ENCODE results near the gene KCNJ12. TPM values are rescaled to one million over a fixed set of nuclear protein-coding genes. Genes with fewer than 3 reads are reported as not detected.

KCNJ12 gene
- total and polyA plus RNA-seq, 4 donors, result 0.67 to 6.6 (median 2.5) TPM

DNA sequence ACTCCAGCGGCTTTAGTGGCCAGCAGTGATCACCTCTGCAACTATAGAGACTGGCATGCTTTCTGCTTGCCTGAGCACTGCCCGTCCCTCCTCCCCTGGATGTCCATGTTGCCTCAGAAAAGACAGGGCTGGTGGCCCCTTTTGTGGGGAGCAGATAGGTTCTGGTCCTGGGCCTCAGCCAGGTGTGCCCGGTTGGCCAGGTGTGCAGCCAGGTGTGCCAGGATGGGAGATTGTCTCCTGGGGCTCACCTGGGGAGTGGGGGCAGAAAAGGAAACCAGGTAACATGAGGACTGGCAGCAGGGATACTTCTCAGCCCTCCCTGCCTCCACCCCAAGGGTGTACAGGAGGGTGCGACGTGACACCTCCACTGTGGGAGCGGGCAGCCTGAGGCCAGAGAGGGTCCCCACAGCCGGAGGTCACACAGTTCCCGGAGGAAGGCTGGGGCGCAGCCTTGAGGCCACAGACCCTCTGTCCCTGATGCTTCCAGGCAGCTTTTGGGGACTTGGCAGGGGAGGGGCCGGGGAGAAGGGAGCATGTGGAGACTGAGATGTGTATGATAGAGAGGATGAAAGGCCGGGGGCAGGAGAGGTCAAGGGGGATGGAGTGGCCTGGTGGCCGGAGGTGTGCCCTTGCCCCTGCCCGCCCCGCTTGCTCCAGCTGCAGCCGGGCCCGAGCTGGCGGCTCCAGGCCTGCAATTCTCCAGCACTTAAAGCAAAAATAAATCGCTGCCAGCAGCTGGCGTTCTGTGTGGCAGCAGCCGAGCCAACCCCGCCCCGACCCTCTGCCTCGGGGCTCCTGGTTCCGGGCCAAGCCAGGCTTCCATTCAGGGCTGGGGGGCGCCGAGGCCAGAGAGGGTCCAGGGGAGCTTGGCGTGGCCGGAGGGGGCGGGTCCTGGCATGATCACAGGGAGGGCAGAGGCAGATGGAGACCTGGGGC lies 6.7 kb downstream of the KCNJ12 start:
- DNase-seq (no peak), ATAC-seq (ENCODE audit: insufficient read depth, low FRiP score) (no peak)
- Histone ChIP-seq H3K36me3 (ENCODE audit: control insufficient read depth in 4 of 4, insufficient read depth in 4 of 4, low read length in 4 of 4) (no peaks in the 10 kb centered on the region), H3K27ac (ENCODE audit: low read depth in 1 of 2, low read length in 1 of 2) (no peak overlapping the region), H3K27me3 (ENCODE audit: control insufficient read depth in 3 of 3, insufficient read depth in 3 of 3, low read length in 2 of 3) (peaks cover 0 to 9% (median 0%) of the 10 kb centered on the region in 3 donors), H3K9ac (ENCODE audit: insufficient read depth in 1 of 2, low read length in 2 of 2) (no peak overlapping the region), H3K4me1 (ENCODE audit: control insufficient read depth in 5 of 5, insufficient read depth in 5 of 5, low read length in 5 of 5) (peaks cover 0 to 14% (median 7%) of the 10 kb centered on the region in 5 donors), H3K4me3 (no peak overlapping the region), H3K9me3 (ENCODE audit: control insufficient read depth in 4 of 4, insufficient read depth in 3 of 4, low read length in 3 of 4) (no peaks in the 10 kb centered on the region)
- TF ChIP-seq, protein P1, sequence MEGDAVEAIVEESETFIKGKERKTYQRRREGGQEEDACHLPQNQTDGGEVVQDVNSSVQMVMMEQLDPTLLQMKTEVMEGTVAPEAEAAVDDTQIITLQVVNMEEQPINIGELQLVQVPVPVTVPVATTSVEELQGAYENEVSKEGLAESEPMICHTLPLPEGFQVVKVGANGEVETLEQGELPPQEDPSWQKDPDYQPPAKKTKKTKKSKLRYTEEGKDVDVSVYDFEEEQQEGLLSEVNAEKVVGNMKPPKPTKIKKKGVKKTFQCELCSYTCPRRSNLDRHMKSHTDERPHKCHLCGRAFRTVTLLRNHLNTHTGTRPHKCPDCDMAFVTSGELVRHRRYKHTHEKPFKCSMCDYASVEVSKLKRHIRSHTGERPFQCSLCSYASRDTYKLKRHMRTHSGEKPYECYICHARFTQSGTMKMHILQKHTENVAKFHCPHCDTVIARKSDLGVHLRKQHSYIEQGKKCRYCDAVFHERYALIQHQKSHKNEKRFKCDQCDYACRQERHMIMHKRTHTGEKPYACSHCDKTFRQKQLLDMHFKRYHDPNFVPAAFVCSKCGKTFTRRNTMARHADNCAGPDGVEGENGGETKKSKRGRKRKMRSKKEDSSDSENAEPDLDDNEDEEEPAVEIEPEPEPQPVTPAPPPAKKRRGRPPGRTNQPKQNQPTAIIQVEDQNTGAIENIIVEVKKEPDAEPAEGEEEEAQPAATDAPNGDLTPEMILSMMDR (IDR thresholded peaks at IDR 0.05; ENCODE audit: control extremely low read depth, extremely low read depth), result no peak
- 70 to 84% methylated on average over 22 to 29 of the region's 29 CpGs for WGBS, 2 donors

GRCh38 chr17:21385281-21385845 lies 9.2 kb downstream of the KCNJ12 start:
- Histone ChIP-seq H3K36me3 (ENCODE audit: control insufficient read depth in 4 of 4, insufficient read depth in 4 of 4, low read length in 4 of 4) (no peaks in the 10 kb centered on the region), H3K9me3 (ENCODE audit: control insufficient read depth in 4 of 4, insufficient read depth in 3 of 4, low read length in 3 of 4) (no peaks in the 10 kb centered on the region), H3K9ac (ENCODE audit: insufficient read depth in 1 of 2, low read length in 2 of 2) (no peak overlapping the region), H3K27ac (ENCODE audit: low read depth in 1 of 2, low read length in 1 of 2) (no peak overlapping the region), H3K4me1 (ENCODE audit: control insufficient read depth in 5 of 5, insufficient read depth in 5 of 5, low read length in 5 of 5) (peaks cover 0 to 5% (median 0%) of the 10 kb centered on the region in 5 donors), H3K4me3 (no peak overlapping the region), H3K27me3 (ENCODE audit: control insufficient read depth in 3 of 3, insufficient read depth in 3 of 3, low read length in 2 of 3) (peaks cover 0 to 4% (median 0%) of the 10 kb centered on the region in 3 donors)
- 73 to 84% methylated on average over 10 of the region's 10 CpGs for WGBS, 2 donors
- TF ChIP-seq, protein P1 (IDR thresholded peaks at IDR 0.05; ENCODE audit: control extremely low read depth, extremely low read depth), result no peak
- DNase-seq (no peak), ATAC-seq (ENCODE audit: insufficient read depth, low FRiP score) (no peak)

GRCh38 chr17:21387616-21388015 lies 11.5 kb downstream of the KCNJ12 start:
- Histone ChIP-seq H3K9me3 (ENCODE audit: control insufficient read depth in 4 of 4, insufficient read depth in 3 of 4, low read length in 3 of 4) (no peaks in the 10 kb centered on the region), H3K36me3 (ENCODE audit: control insufficient read depth in 4 of 4, insufficient read depth in 4 of 4, low read length in 4 of 4) (no peaks in the 10 kb centered on the region), H3K4me1 (ENCODE audit: control insufficient read depth in 5 of 5, insufficient read depth in 5 of 5, low read length in 5 of 5) (peaks cover 0 to 9% (median 0%) of the 10 kb centered on the region in 5 donors), H3K27ac (ENCODE audit: low read depth in 1 of 2, low read length in 1 of 2) (no peak overlapping the region), H3K4me3 (no peak overlapping the region), H3K9ac (ENCODE audit: insufficient read depth in 1 of 2, low read length in 2 of 2) (no peak overlapping the region), H3K27me3 (ENCODE audit: control insufficient read depth in 3 of 3, insufficient read depth in 3 of 3, low read length in 2 of 3) (peaks cover 0 to 4% (median 0%) of the 10 kb centered on the region in 3 donors)
- 74 to 93% methylated on average over 5 of the region's 5 CpGs for WGBS, 2 donors
- no peak for DNase-seq
- TF ChIP-seq, protein P1 (IDR thresholded peaks at IDR 0.05; ENCODE audit: control extremely low read depth, extremely low read depth), result no peak
- no peak for ATAC-seq (ENCODE audit: insufficient read depth, low FRiP score)
